IMR-90 (cell line): ENCODE results near the gene LDB2. TPM values are rescaled to one million over a fixed set of nuclear protein-coding genes. Genes with fewer than 3 reads are reported as not detected.

ENCODE experiments used
- ATAC-seq: fragments of 200-7000 bp; cut with Tn5 transposase; 2 replicates; pipeline ENCODE4 v1.9.1; 2020; ENCODE audit warnings: low read depth, mild to moderate bottlenecking, moderate library complexity
- BruUV-seq: library from RNA; stranded (reverse); fragments of 400-500 nt; replicated peaks from 2 replicates; lab custom pipeline; 2021; lab: Mats Ljungman, UMichigan
- CTCF ChIA-PET: fragments of 300-600 bp; formaldehyde crosslinking; extraction: SDS; loops from one replicate; lab custom pipeline; 2021; ENCODE audit warnings: antibody characterized with exemption; lab: Yijun Ruan, JAX
- POLR2A ChIA-PET: fragments of 300-600 bp; sonication (Branson Sonifier 250); formaldehyde crosslinking; loops from one replicate; lab custom pipeline; 2022; ENCODE audit warnings: antibody characterized with exemption; ENCODE audit not compliant: unreplicated experiment; lab: Charles Lee
- DNase-seq: peaks from one replicate; pipeline ENCODE4 v3.0.0; 2013
- H2AFZ ChIP-seq: replicated peaks from 2 replicates; pipeline ENCODE3; 2013; ENCODE audit warnings: low read length, mild to moderate bottlenecking; ENCODE audit not compliant: poor library complexity
- H2AK5ac ChIP-seq: 2 replicates; pipeline ENCODE4 v1.6.1; 2013; ENCODE audit warnings: low read depth, low read length, inconsistent platforms
- H2AK9ac ChIP-seq: replicated peaks from 2 replicates; pipeline ENCODE3; 2013; ENCODE audit warnings: mild to moderate bottlenecking, low read depth, low read length, moderate library complexity; ENCODE audit not compliant: poor library complexity
- H2BK120ac ChIP-seq: 2 replicates; pipeline ENCODE4 v1.6.1; 2013; ENCODE audit warnings: low read depth, low read length, inconsistent platforms
- H2BK15ac ChIP-seq: 3 replicates; pipeline ENCODE4 v1.6.1; 2013; ENCODE audit warnings: low read depth, low read length, inconsistent platforms
- H2BK20ac ChIP-seq: 2 replicates; pipeline ENCODE4 v1.6.1; 2013; ENCODE audit warnings: low read depth, mild to moderate bottlenecking, inconsistent platforms, low read length, moderate library complexity
- H2BK5ac ChIP-seq: 2 replicates; pipeline ENCODE4 v1.6.1; 2013; ENCODE audit warnings: mild to moderate bottlenecking, low read depth, low read length, inconsistent platforms; ENCODE audit not compliant: poor library complexity, severe bottlenecking
- H3K14ac ChIP-seq: replicated peaks from 2 replicates; pipeline ENCODE4 v1.6.1; 2013; ENCODE audit warnings: low read depth, low read length, inconsistent platforms
- H3K18ac ChIP-seq: 2 replicates; pipeline ENCODE4 v1.6.1; 2013; ENCODE audit warnings: low read depth, low read length, control low read depth
- H3K23ac ChIP-seq: 2 replicates; pipeline ENCODE4 v1.6.1; 2013; ENCODE audit warnings: low read depth, low read length, inconsistent platforms
- H3K27ac ChIP-seq: 2 replicates; pipeline ENCODE4 v1.5.1; 2013; ENCODE audit warnings: mild to moderate bottlenecking, control low read depth, low read length; ENCODE audit not compliant: insufficient read depth
- H3K27me3 ChIP-seq: 2 replicates; pipeline ENCODE4 v1.6.1; 2013; ENCODE audit warnings: low read length; ENCODE audit not compliant: control insufficient read depth, insufficient read depth
- H3K36me3 ChIP-seq: 2 replicates; pipeline ENCODE4 v1.6.1; 2013; ENCODE audit warnings: low read length, mixed read lengths; ENCODE audit not compliant: control insufficient read depth, insufficient read depth
- H3K4ac ChIP-seq: 2 replicates; pipeline ENCODE4 v1.6.1; 2013; ENCODE audit warnings: low read depth, low read length, inconsistent platforms
- H3K4me1 ChIP-seq: 2 replicates; pipeline ENCODE4 v1.6.1; 2013; ENCODE audit warnings: low read length, mixed read lengths; ENCODE audit not compliant: control insufficient read depth, insufficient read depth
- H3K4me2 ChIP-seq: 2 replicates; pipeline ENCODE4 v1.6.1; 2013; ENCODE audit warnings: low read depth, mild to moderate bottlenecking, control low read depth, low read length, moderate library complexity
- H3K4me3 ChIP-seq: 2 replicates; pipeline ENCODE4 v1.5.1; 2013; ENCODE audit warnings: low read depth, mild to moderate bottlenecking, control low read depth, low read length, moderate library complexity; ENCODE audit not compliant: insufficient read depth
- H3K56ac ChIP-seq: 2 replicates; pipeline ENCODE4 v1.6.1; 2013; ENCODE audit warnings: low read length, inconsistent platforms; ENCODE audit not compliant: insufficient read depth; ENCODE audit errors: extremely low read depth
- H3K79me1 ChIP-seq, 2 experiments: 2 replicates each; pipeline ENCODE4 v1.6.1; 2013; ENCODE audit warnings: low read length in 2 of 2, inconsistent platforms in 1 of 2, low read depth in 1 of 2
- H3K9ac ChIP-seq: 2 replicates; pipeline ENCODE4 v1.6.1; 2013; ENCODE audit warnings: low read depth, low read length, control low read depth
- H3K9me1 ChIP-seq: 2 replicates; pipeline ENCODE4 v1.6.1; 2013; ENCODE audit warnings: low read length, inconsistent platforms; ENCODE audit not compliant: insufficient read depth
- H3K9me3 ChIP-seq: 2 replicates; pipeline ENCODE4 v1.6.1; 2013; ENCODE audit warnings: low read length; ENCODE audit not compliant: control insufficient read depth, insufficient read depth
- H4K20me1 ChIP-seq: 2 replicates; pipeline ENCODE4 v1.6.1; 2013; ENCODE audit warnings: low read length, inconsistent platforms; ENCODE audit not compliant: insufficient read depth
- H4K5ac ChIP-seq: 2 replicates; pipeline ENCODE4 v1.6.1; 2013; ENCODE audit warnings: mild to moderate bottlenecking, low read depth, low read length, control low read depth
- H4K8ac ChIP-seq, 2 experiments: 2 replicates each; pipeline ENCODE4 v1.6.1; 2013; ENCODE audit warnings: low read depth in 2 of 2, low read length in 2 of 2, control low read depth in 1 of 2, inconsistent platforms in 1 of 2
- H4K91ac ChIP-seq: 2 replicates; pipeline ENCODE4 v1.6.1; 2013; ENCODE audit warnings: low read depth, low read length, inconsistent platforms; ENCODE audit not compliant: insufficient read depth
- BHLHE40 ChIP-seq: fragments of 150-350 bp; IDR thresholded peaks from 2 replicates; pipeline ENCODE4 v1.6.1; 2016; ENCODE audit warnings: mild to moderate bottlenecking, low read depth, low read length
- CEBPB ChIP-seq: IDR thresholded peaks from 2 replicates; pipeline ENCODE4 v1.6.1; 2012; ENCODE audit warnings: low read depth, low read length, improper control_type of control experiment
- CHD1 ChIP-seq: IDR thresholded peaks from 2 replicates; pipeline ENCODE4 v1.6.1; 2012; ENCODE audit warnings: low read depth, low read length, improper control_type of control experiment
- CTCF ChIP-seq: conservative IDR thresholded peaks from 2 replicates; pipeline ENCODE4 v1.5.1; 2012; ENCODE audit warnings: mild to moderate bottlenecking, low read depth, low read length, improper control_type of control experiment
- FOS ChIP-seq: fragments of 150-350 bp; IDR thresholded peaks from 2 replicates; pipeline ENCODE4 v1.6.1; 2016; ENCODE audit warnings: low read depth, low read length
- MAFK ChIP-seq: IDR thresholded peaks from 2 replicates; pipeline ENCODE4 v1.6.1; 2012; ENCODE audit warnings: low read depth, low read length, improper control_type of control experiment
- MAZ ChIP-seq: IDR thresholded peaks from 2 replicates; pipeline ENCODE4 v1.6.1; 2012; ENCODE audit warnings: low read depth, mild to moderate bottlenecking, low read length, improper control_type of control experiment, moderate library complexity, borderline replicate concordance
- MXI1 ChIP-seq: IDR thresholded peaks from 2 replicates; pipeline ENCODE4 v1.6.1; 2012; ENCODE audit warnings: low read depth, mild to moderate bottlenecking, low read length, moderate library complexity, borderline replicate concordance
- NFE2L2 ChIP-seq: fragments of 150-350 bp; IDR thresholded peaks from 2 replicates; pipeline ENCODE4 v1.6.1; 2016; ENCODE audit warnings: low read depth, mild to moderate bottlenecking, low read length
- POLR2A ChIP-seq: IDR thresholded peaks from 2 replicates; pipeline ENCODE4 v1.6.1; 2012; ENCODE audit warnings: mild to moderate bottlenecking, low read depth, low read length
- RAD21 ChIP-seq: IDR thresholded peaks from 2 replicates; pipeline ENCODE4 v1.6.1; 2012; ENCODE audit warnings: low read length, improper control_type of control experiment
- RCOR1 ChIP-seq: IDR thresholded peaks from 2 replicates; pipeline ENCODE4 v1.6.1; 2012; ENCODE audit warnings: mild to moderate bottlenecking, low read length, improper control_type of control experiment; ENCODE audit not compliant: insufficient replicate concordance
- RFX5 ChIP-seq: IDR thresholded peaks from 2 replicates; pipeline ENCODE4 v1.8.0; 2012; ENCODE audit warnings: low read depth, mild to moderate bottlenecking, low read length, moderate library complexity
- SMC3 ChIP-seq: fragments of 150-350 bp; IDR thresholded peaks from 2 replicates; pipeline ENCODE4 v1.6.1; 2016; ENCODE audit warnings: low read depth, mild to moderate bottlenecking, antibody characterized with exemption, low read length, moderate library complexity
- USF2 ChIP-seq: fragments of 150-350 bp; IDR thresholded peaks from 2 replicates; pipeline ENCODE4 v1.6.1; 2017; ENCODE audit warnings: mild to moderate bottlenecking, antibody characterized with exemption, low read length, low read depth
- WGBS, 2 experiments: methylation state at CpG; one replicate each; pipeline versions ENCODE4 v1.1.5 to v1.1.7; 2013; ENCODE audit warnings: missing lambda C conversion rate in 2 of 2; ENCODE audit not compliant: insufficient read length in 1 of 2; ENCODE audit errors: extremely low coverage in 2 of 2; 5-methylcytosine and 5-hydroxymethylcytosine counted together
- dilution Hi-C: fragments of 300-500 bp; cut with HindIII; formaldehyde crosslinking; loops from one replicate; pipeline ENCODE4 v1.14.3; 2018; ENCODE audit warnings: low sequenced_read_pairs; ENCODE audit not compliant: unreplicated experiment
- in situ Hi-C: fragments of 300-500 bp; cut with MboI; formaldehyde crosslinking; loops from 3 replicates; pipeline ENCODE4 v1.14.3; 2019; ENCODE audit warnings: low sequenced_read_pairs, inconsistent platforms, mixed read lengths
- intact Hi-C: fragments of 100-400 bp; cut with micrococcal nuclease; formaldehyde crosslinking; loops from 2 replicates; pipeline ENCODE4 v1.10.0; 2022
- polyA plus RNA-seq, 3 experiments: library from polyadenylated mRNA; depleted of rRNA; stranded (reverse); fragments of >200 nt; gene quantifications; 2 replicates each; pipeline ENCODE4 v1.2.3, GENCODE V29; 2012; ENCODE audit warnings: low replicate concordance in 1 of 3
- total RNA-seq: library from RNA; depleted of rRNA; stranded (reverse); fragments of >200 nt; gene quantifications from 2 replicates; pipeline ENCODE4 v1.2.3, GENCODE V29; 2012
- TF ChIP-seq, protein P1 (sequence below): fragments of 150-350 bp; IDR thresholded peaks from 2 replicates; pipeline ENCODE4 v1.6.1; 2016; ENCODE audit warnings: low read depth, mild to moderate bottlenecking, low read length, moderate library complexity, borderline replicate concordance

LDB2 gene
- total and polyA plus RNA-seq, 2 of the 4 experiments (the other 2 are of a cell fraction), result 67.9 to 116 TPM

- H3K23ac ChIP-seq, result no peak overlapping the region
- no peak overlapping the region for H2AK5ac ChIP-seq
- no peak overlapping the region for H3K4ac ChIP-seq
- H2BK5ac ChIP-seq, result no peak overlapping the region
- no peak overlapping the region for H3K14ac ChIP-seq
- H2BK120ac ChIP-seq, result no peak overlapping the region
- BruUV-seq, result no TSS peak
- no peak overlapping the region for H2AFZ ChIP-seq
- no peaks in the 10 kb centered on the region for H3K9me1 ChIP-seq
- in situ Hi-C loops, result no loop called here
- peaks cover 5 to 20% of the 10 kb centered on the region in 2 experiments for H3K79me1 ChIP-seq
- ChIA-PET POLR2A (no interaction called here), CTCF (no interaction called here)
- DNase-seq (no peak), ATAC-seq (no peak)
- H3K4me2 ChIP-seq, result no peak overlapping the region
- H2AK9ac ChIP-seq, result no peak overlapping the region
- intact Hi-C loops, result no loop called here
- dilution Hi-C loops, result no loop called here
- H3K27me3 ChIP-seq, result no peaks in the 10 kb centered on the region
- H3K18ac ChIP-seq, result no peak overlapping the region
- no peak overlapping the region for H4K91ac ChIP-seq
- H2BK20ac ChIP-seq, result no peak overlapping the region
- peaks cover 2% of the 10 kb centered on the region; the same call in 1 of the 2 replicates for H3K4me1 ChIP-seq
- TF ChIP-seq RFX5 (no peak), NFE2L2 (no peak), CEBPB (no peak), CTCF (no peak), MAFK (no peak), SMC3 (no peak), POLR2A (no peak), MAZ (no peak), MXI1 (no peak), BHLHE40 (no peak), RAD21 (no peak), FOS (no peak), RCOR1 (no peak), USF2 (no peak), CHD1 (no peak)
- TF ChIP-seq, protein P1, sequence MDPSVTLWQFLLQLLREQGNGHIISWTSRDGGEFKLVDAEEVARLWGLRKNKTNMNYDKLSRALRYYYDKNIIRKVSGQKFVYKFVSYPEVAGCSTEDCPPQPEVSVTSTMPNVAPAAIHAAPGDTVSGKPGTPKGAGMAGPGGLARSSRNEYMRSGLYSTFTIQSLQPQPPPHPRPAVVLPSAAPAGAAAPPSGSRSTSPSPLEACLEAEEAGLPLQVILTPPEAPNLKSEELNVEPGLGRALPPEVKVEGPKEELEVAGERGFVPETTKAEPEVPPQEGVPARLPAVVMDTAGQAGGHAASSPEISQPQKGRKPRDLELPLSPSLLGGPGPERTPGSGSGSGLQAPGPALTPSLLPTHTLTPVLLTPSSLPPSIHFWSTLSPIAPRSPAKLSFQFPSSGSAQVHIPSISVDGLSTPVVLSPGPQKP, result no peak
- 100% methylated on average over 2 of the region's 7 CpGs; no CpG with 5 or more reads in 1 of the 2 experiments for WGBS, 2 experiments
- no peaks in the 10 kb centered on the region for H4K20me1 ChIP-seq
- no peak overlapping the region for H3K56ac ChIP-seq
- no peaks in the 10 kb centered on the region for H3K9me3 ChIP-seq
- no peak overlapping the region for H3K9ac ChIP-seq
- peaks cover 4% of the 10 kb centered on the region; the same call in 1 of the 2 replicates for H3K36me3 ChIP-seq
- no peak overlapping the region for H4K5ac ChIP-seq
- no peak overlapping the region for H2BK15ac ChIP-seq
- no peak overlapping the region for H3K27ac ChIP-seq
- H4K8ac ChIP-seq, result no peak overlapping the region
- H3K4me3 ChIP-seq, result no peak overlapping the region
Measured at GRCh38 chr4:16881151-16881884, 17.1 kb downstream of the LDB2 start.
